GM10847 (cell line): Measurements from ENCODE around the gene HRH1.

Source experiments
- POLR2A ChIP-seq: IDR thresholded peaks from 2 replicates; pipeline ENCODE4 v1.6.1; 2011; ENCODE audit not compliant: insufficient read length; ENCODE audit errors: extremely low read depth

Gene HRH1

GRCh38 chr3:11154036-11154952 lies at the start of gene HRH1:
Gene HRH1, plus strand, starts transcription at chr3:11154493. Its CDS starts 104,545 bp downstream, at chr3:11259038.
- TF ChIP-seq POLR2A: no peak

DNA sequence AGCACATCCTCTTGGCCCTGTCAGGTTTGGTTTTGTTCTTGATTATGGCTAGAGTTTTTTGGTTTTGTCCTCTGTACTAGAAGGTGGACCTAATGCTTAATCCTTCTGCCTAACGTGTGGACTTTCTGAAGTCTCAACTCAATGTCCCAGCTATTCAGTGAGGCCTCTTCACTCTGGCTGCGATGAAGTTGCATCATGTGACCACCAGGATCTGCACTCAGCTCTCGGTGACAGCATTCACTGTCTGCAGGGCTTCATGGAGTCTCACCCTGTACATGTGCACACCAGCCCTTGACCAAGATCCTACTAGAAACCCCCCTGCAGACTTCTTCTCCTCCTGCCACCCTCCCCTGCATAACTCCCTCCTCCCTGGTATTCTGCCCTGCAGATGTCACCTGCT lies 38.7 kb upstream of the HRH1 start:
- no peak for TF ChIP-seq POLR2A

DNA sequence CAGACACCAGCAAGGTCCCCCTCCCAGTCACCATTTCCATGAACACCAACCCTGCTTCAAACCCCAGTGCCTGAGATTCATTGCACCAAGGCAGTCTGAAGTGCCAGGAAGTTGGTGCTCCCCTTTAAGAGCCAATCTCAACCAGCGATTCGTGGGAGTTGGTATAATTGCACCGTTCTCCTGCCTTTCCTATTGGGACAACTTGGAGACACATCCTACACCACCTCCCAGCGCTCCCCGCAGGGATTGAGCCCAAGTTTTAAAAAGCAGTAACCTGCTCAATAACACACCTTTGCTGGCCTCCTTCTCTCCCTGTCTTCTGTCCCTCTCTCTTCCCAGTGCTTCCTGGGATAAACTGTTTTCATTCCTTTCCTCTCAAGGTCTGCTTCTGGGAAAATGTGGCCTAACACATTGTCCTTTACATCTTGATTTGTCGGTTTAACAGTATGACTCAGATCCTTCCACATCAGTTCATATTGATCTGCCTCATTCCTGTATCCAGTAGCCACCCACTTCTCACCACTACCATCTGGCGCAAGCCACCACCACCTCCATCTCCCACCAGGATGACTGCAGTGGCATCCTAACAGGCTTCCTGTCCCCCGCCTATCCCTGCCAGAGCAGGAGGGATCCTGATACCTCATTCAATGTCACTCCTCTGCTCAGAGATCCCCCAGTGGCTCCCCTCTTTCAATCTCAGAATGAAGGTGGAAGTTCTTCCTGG lies 37.8 kb upstream of the HRH1 start:
- no peak for TF ChIP-seq POLR2A

DNA sequence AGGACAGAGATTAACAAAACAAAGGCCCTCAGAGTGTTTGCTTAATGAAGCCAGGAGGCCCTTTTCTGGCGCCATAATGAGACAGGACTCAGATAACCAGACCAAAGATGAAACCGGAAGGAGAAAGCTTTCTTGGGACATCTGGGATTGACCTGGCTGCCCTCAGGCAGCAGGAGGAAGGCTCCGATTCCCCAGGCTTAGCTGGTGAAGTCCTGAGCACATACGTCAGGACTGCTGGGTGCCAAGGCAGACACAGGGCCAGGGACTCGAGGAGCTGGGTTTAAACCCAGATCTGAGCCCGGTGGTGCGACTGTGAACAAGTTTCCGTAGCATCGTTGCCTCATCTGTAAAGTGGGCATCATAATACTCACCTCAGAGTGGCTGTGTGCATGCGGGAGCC lies 36.7 kb upstream of the HRH1 start:
- TF ChIP-seq POLR2A: no peak

DNA sequence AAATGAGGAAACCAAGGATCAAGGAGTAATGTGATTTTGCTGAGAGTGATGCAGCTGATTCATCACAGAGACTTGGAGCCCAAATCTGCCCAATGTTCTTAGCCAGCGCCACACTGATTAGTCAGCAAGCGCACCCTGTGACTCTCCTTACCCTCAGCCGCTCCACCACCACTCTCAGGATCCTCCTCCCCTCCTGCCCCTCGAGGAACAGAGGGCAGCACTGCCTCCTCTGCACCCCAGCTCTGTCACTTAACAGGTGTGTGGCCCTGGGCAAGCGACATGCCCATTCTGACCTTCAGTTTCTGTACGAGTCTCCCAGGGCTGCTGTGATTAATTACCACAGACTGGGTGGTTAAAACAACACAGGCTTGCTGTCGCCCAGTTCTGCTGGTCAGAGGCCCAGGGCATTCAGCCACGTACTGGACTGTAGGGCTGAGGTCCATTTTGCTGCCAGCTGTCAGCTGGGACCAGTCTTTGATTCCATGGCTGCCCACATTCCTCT lies 36.1 kb upstream of the HRH1 start:
- no peak for TF ChIP-seq POLR2A

- no peak for TF ChIP-seq POLR2A
Observed at GRCh38 chr3:11120091-11120805, 34.0 kb upstream of the HRH1 start.

DNA sequence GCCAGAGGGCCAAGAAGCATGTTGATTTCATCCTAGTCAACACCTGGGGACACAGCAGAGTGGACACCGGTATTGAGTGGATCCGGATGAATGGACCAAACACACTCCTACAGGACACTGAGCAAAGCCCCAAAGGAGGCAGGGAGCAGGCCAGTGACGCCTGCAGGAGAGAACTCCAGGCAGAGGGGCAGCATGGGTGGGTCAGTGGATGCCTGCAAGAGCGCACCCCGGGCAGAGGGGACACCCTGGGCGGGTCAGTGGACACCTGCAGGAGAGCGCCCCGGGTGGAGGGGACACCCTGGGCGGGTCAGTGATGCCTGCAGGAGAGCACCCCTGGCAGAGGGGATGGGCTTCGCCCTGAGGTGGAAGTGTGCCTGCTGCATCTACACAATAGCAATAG lies 27.6 kb upstream of the HRH1 start:
- no peak for TF ChIP-seq POLR2A

DNA sequence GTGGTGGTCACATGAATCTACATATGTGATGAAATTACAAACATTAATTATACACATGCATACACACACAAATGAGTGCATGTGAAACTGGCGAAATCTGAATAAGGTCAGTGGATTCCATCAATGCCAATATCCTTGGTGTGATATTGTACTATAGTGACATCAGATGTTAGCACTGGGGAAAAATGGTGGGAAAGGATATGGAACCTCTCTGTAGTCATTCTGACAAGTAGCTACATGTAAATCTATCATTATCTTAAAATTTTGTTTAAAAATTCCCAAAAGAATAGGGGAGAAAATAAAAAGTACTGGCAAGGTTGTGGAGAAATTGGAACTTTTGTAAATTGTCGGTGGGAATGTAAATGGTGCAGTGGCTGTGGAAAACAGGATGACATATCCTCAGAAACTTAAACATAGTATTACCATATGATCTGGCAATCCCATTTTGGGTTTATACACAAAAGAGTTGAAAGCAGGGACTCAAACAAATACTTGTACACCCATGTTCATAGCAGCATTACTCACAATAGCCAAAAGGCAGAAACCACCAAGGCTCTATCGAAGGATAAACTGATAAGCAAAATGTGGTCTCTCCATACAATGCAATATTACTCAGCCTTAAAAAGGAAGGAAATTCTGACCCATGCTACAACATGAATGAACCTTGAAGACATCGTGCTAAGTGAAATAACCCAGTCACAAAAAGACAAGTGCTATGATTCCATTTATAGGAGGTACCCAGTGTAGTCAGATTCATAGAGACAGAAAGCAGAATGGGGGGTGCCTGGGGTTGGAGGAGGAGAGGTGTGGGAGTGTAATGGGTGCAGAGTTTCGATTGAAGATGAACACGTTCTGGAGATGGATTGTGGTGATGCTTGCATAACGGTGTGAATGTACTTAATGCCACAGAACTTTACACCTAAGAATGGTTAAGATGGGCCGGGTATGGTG lies 25.3 kb upstream of the HRH1 start:
- no peak for TF ChIP-seq POLR2A

DNA sequence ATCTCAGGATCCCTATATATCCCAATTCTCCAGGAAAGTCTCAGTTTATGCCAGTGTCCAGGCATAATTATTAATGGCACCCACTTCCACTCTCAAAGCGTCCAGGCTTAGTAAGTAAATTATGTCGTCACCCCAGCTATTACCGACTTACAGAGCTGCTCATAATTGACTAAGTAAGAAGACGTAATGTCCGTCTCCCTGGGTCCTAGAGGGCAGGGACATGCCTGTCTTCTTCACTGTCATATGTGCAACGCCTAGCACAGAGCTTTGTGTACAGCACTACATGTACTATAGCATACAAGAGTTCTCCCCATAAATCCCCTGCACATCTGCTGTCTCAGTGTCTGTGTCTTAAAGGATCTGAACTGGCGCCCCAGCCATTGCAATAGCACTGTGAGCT lies 23.9 kb upstream of the HRH1 start:
- TF ChIP-seq POLR2A: no peak

DNA sequence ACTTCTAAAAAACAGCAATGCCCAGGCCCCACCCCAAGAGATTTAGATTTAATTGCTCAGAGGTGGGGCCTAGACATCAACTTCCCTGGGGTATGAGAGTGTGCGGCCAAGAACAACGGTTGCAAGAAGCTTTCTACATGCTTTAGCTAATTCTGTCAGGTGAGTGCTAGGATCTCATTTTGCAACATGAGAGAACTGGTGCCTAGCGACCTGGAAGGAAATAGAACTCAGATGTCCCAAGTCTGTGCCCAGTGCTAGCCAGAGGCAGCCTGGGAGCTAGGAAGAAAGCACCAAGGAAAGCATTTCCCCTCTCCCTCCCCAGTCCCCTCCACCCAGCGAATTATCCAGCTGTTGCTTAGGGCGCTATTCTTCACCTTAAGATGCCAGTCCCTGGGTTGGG lies 22.9 kb upstream of the HRH1 start:
- TF ChIP-seq POLR2A: no peak

- TF ChIP-seq POLR2A: no peak
Observed at GRCh38 chr3:11132861-11133260, 21.4 kb upstream of the HRH1 start.

- TF ChIP-seq POLR2A: no peak
Observed at GRCh38 chr3:11134794-11135193, 19.5 kb upstream of the HRH1 start.

DNA sequence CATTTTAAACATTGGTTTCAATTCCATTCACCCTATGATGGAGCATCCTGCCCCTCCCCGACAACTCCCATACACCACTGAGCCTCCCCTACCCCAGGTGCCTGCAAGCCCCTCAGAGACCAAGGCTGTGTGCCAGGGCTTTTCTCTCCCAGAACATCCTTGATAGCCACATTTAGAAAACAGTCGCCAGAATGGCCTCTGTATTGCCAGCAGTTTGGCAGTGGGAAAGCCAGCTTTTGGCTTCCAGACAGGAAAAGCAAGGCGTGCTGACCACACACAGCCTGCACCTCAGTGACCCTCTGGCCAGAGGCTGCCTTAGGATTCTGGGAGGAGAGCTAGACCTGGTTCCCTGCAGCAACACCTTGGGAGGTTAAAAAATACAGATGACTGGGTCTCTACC lies 18.2 kb upstream of the HRH1 start:
- TF ChIP-seq POLR2A: no peak

GRCh38 chr3:11136830-11137626 lies 17.3 kb upstream of the HRH1 start:
- TF ChIP-seq POLR2A: no peak

DNA sequence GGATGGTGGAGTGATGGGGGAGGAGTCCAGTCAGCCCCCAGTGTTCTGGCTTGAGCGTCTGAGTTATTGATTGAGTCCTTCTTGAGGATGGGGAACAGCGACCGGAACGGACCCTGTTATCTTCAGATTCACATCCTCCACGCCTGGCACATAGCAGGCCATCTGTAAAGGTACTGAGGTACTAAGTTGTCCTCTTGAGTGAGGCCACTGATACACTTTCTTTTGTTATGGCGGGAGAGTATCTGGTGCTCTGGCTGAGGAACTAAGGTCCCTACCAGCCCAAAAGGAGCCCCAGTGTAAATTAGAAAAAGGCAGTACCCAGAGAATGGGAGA lies 16.7 kb upstream of the HRH1 start:
- no peak for TF ChIP-seq POLR2A
